A549 (cell line): ENCODE data around the gene CREB5. TPM values are rescaled to one million over a fixed set of nuclear protein-coding genes. Genes with fewer than 3 reads are reported as not detected.

Experiments used
- ATAC-seq, 2 experiments: fragments of 200-7000 bp in 1 of 2; fragments of >200 bp in 1 of 2; cut with Nextera tagmentation in 1 of 2; cut with Tn5 transposase in 1 of 2; 3 replicates each; pipeline versions ENCODE4 v1.8.0 to v1.9.1; 2018 to 2020; ENCODE audit warnings: mild to moderate bottlenecking in 1 of 2, moderate library complexity in 1 of 2
- CTCF ChIA-PET: fragments of 300-600 bp; sonication (Branson Sonifier 250); formaldehyde crosslinking; extraction: SDS; loops from one replicate; lab custom pipeline; 2021; ENCODE audit warnings: antibody characterized with exemption, inconsistent platforms; lab: Yijun Ruan, JAX
- POLR2A ChIA-PET: fragments of 350-600 bp; formaldehyde crosslinking; extraction: SDS; loops from one replicate; lab custom pipeline; 2021; ENCODE audit warnings: antibody characterized with exemption, inconsistent platforms; lab: Yijun Ruan, JAX
- DNase-seq, 2 experiments: peaks; one replicate each; pipeline versions ENCODE4 v3.0.0 to v3.0.0-alpha.2; 2011 to 2016; ENCODE audit warnings: low read depth in 1 of 2, low spot score in 1 of 2
- FAIRE-seq: peaks from 2 replicates; lab custom pipeline; 2011; peaks lifted over from hg19 to GRCh38; lab: Jason Lieb, UNC
- H3K27ac ChIP-seq, 2 experiments: fragments of >200 bp; sonication (Bioruptor Twin); formaldehyde crosslinking; 3 replicates each; pipeline ENCODE4 v1.5.1; 2016 to 2017
- H3K4me1 ChIP-seq: fragments of >200 bp; sonication (Bioruptor Twin); formaldehyde crosslinking; 3 replicates; pipeline ENCODE4 v1.6.1; 2016
- H3K4me2 ChIP-seq: fragments of >200 bp; sonication (Bioruptor Twin); formaldehyde crosslinking; 3 replicates; pipeline ENCODE4 v1.6.1; 2016
- H3K4me3 ChIP-seq: fragments of >200 bp; sonication (Bioruptor Twin); formaldehyde crosslinking; 3 replicates; pipeline ENCODE4 v1.5.1; 2016
- H3K9me3 ChIP-seq: fragments of >200 bp; sonication (Bioruptor Twin); formaldehyde crosslinking; 3 replicates; pipeline ENCODE4 v1.6.1; 2016
- CBX2 ChIP-seq: fragments of 200-600 bp; sonication (generic); IDR thresholded peaks from 2 replicates; pipeline ENCODE4 v1.6.1; 2016; ENCODE audit warnings: low read depth, mild to moderate bottlenecking, borderline replicate concordance
- EHF ChIP-seq: fragments of 250-450 bp; sonication (Bioruptor Pico); IDR thresholded peaks from 2 replicates; pipeline ENCODE4 v1.5.0; 2020; ENCODE audit warnings: mild to moderate bottlenecking
- EHMT2 ChIP-seq: fragments of 200-600 bp; sonication (generic); IDR thresholded peaks from 2 replicates; pipeline ENCODE4 v1.6.1; 2016; ENCODE audit warnings: antibody characterized with exemption, low read depth, mild to moderate bottlenecking, moderate library complexity
- FOSL2 ChIP-seq, 2 experiments: fragments of 450-650 bp in 1 of 2; fragments of >200 bp in 1 of 2; sonication (Bioruptor Twin) in 1 of 2; formaldehyde crosslinking; IDR thresholded peaks; 2 replicates each; pipeline versions ENCODE4 v1.5.0 to v1.6.1; 2016 to 2020; ENCODE audit warnings: mild to moderate bottlenecking in 1 of 2, moderate library complexity in 1 of 2
- HDAC2 ChIP-seq: fragments of 200-600 bp; sonication (generic); IDR thresholded peaks from 2 replicates; pipeline ENCODE4 v1.6.1; 2016
- HOXA7 ChIP-seq: fragments of 250-450 bp; sonication (Bioruptor Pico); IDR thresholded peaks from 2 replicates; pipeline ENCODE4 v1.5.0; 2020; ENCODE audit warnings: mild to moderate bottlenecking, moderate library complexity
- HOXB13 ChIP-seq: fragments of 250-450 bp; sonication (Bioruptor Pico); IDR thresholded peaks from 2 replicates; pipeline ENCODE4 v1.5.0; 2020; ENCODE audit warnings: low read depth, mild to moderate bottlenecking, moderate library complexity
- KDM1A ChIP-seq: fragments of 200-600 bp; sonication (generic); IDR thresholded peaks from 2 replicates; pipeline ENCODE4 v1.6.1; 2016; ENCODE audit warnings: low read depth, mild to moderate bottlenecking
- MYC ChIP-seq: IDR thresholded peaks from 2 replicates; pipeline ENCODE4 v1.6.1; 2012; ENCODE audit warnings: mild to moderate bottlenecking, inconsistent platforms, low read length, improper control_type of control experiment, borderline replicate concordance
- NPAS2 ChIP-seq: fragments of 250-450 bp; sonication (Bioruptor Pico); IDR thresholded peaks from 2 replicates; pipeline ENCODE4 v1.8.0; 2022; ENCODE audit warnings: mild to moderate bottlenecking, moderate library complexity, borderline replicate concordance
- RAD21 ChIP-seq, 2 experiments: fragments of >200 bp in 1 of 2; sonication (Bioruptor Twin) in 1 of 2; formaldehyde crosslinking in 1 of 2; IDR thresholded peaks in 1 of 2; conservative IDR thresholded peaks in 1 of 2; 2 replicates in 1 of 2; 3 replicates in 1 of 2; pipeline ENCODE4 v1.6.1; 2012 to 2018; ENCODE audit warnings: inconsistent platforms in 1 of 2
- RARB ChIP-seq: fragments of 250-450 bp; sonication (Bioruptor Pico); IDR thresholded peaks from 2 replicates; pipeline ENCODE4 v1.8.0; 2021; ENCODE audit warnings: mild to moderate bottlenecking, moderate library complexity
- RFX5 ChIP-seq: fragments of 450-650 bp; IDR thresholded peaks from 2 replicates; pipeline ENCODE4 v1.7.1; 2014; ENCODE audit warnings: antibody characterized with exemption, mild to moderate bottlenecking, moderate library complexity
- RNF2 ChIP-seq: fragments of 200-600 bp; sonication (generic); IDR thresholded peaks from 2 replicates; pipeline ENCODE4 v1.6.1; 2016; ENCODE audit warnings: low read depth, mild to moderate bottlenecking, antibody characterized with exemption, moderate library complexity, borderline replicate concordance
- SMC3 ChIP-seq: fragments of >200 bp; sonication (Bioruptor Twin); formaldehyde crosslinking; IDR thresholded peaks from 3 replicates; pipeline ENCODE4 v1.6.1; 2018; ENCODE audit warnings: inconsistent platforms
- ZC3H11A ChIP-seq: fragments of 450-650 bp; IDR thresholded peaks from 2 replicates; pipeline ENCODE4 v1.6.1; 2014; ENCODE audit warnings: antibody characterized with exemption, mild to moderate bottlenecking
- WGBS: methylation state at CpG from one replicate; pipeline ENCODE4 v1.1.6; 2017; ENCODE audit errors: missing lambda C conversion rate; 5-methylcytosine and 5-hydroxymethylcytosine counted together
- polyA plus RNA-seq, 4 experiments: library from polyadenylated mRNA; depleted of rRNA in 3 of 4; stranded (reverse); fragments of >200 nt; fragmentation: RNase III in 1 of 4; extraction: RNeasy Plus Mini Kit Qiagen cat#74134 plus additional on column Dnase treatment in 1 of 4; gene quantifications; 2 replicates in 3 of 4; 3 replicates in 1 of 4; pipeline ENCODE4 v1.2.3, GENCODE V29; 2011 to 2017
- TF ChIP-seq, protein P1 (sequence below): fragments of >200 bp; sonication (Bioruptor Twin); formaldehyde crosslinking; IDR thresholded peaks from 3 replicates; pipeline ENCODE4 v1.5.1; 2016
- TF ChIP-seq, protein P2 (sequence below): IDR thresholded peaks from 2 replicates; pipeline ENCODE4 v1.6.1; 2012
- TF ChIP-seq, protein P3 (sequence below): IDR thresholded peaks from 2 replicates; pipeline ENCODE4 v1.6.1; 2012
- TF ChIP-seq, protein P4 (sequence below): fragments of 200-600 bp; sonication (generic); IDR thresholded peaks from 2 replicates; pipeline ENCODE4 v1.6.1; 2016; ENCODE audit warnings: antibody characterized with exemption, mild to moderate bottlenecking, moderate library complexity
- TF ChIP-seq, protein P5 (sequence below): fragments of 250-450 bp; sonication (Bioruptor Pico); IDR thresholded peaks from 2 replicates; pipeline ENCODE4 v1.5.0; 2021; ENCODE audit warnings: mild to moderate bottlenecking, moderate library complexity, borderline replicate concordance

Gene CREB5
- polyA plus RNA-seq, 2 of the 4 experiments (the other 2 are of a cell fraction): 0.61 to 1.5 TPM

DNA sequence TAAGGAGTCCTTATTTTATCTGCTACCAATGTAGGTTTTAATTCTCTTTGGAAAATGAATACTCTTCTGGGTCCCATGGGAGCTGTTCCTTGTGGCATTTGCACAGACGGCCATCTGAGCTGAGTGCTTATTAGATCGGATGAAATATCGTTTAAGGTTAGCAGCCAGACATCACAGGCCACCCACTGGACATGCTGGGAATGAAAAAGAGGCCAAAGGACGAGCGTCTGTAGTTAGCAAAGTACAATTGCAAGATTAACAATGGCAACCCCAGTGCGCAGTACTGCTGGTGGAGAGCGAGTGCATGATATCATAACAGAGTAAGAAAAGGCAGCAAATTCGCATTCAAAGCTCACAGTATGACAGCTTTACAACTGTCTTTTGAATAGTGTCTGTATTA is 28.3 kb upstream of the CREB5 start:
- Histone ChIP-seq H3K4me1 (no peaks in the 10 kb centered on the region), H3K4me2 (no peak overlapping the region), H3K9me3 (no peaks in the 10 kb centered on the region), H3K27ac (no peak overlapping the region), H3K4me3 (no peak overlapping the region)
- WGBS: 28% methylated on average over 8 of the region's 8 CpGs
- POLR2A ChIA-PET: no interaction called here
- ATAC-seq (peak in 1 of 2 experiments; percentile 39; a peak in 2 of 6 replicates), FAIRE-seq (no peak), DNase-seq (no peak)
- CTCF ChIA-PET: interaction anchor here (0.9 to 1.0 kb wide), 2 partner anchors 14 to 21 kb away, joined by 3 to 4 read pairs; no protein-coding TSS in a partner anchor
- TF ChIP-seq FOSL2 (IDR thresholded peaks at IDR 0.05) (no peak), FOSL2 (CRISPR knock-in tag; IDR thresholded peaks at IDR 0.05) (no peak), SMC3 (peak; percentile 12; the same call in 1 of the 3 replicates)

DNA sequence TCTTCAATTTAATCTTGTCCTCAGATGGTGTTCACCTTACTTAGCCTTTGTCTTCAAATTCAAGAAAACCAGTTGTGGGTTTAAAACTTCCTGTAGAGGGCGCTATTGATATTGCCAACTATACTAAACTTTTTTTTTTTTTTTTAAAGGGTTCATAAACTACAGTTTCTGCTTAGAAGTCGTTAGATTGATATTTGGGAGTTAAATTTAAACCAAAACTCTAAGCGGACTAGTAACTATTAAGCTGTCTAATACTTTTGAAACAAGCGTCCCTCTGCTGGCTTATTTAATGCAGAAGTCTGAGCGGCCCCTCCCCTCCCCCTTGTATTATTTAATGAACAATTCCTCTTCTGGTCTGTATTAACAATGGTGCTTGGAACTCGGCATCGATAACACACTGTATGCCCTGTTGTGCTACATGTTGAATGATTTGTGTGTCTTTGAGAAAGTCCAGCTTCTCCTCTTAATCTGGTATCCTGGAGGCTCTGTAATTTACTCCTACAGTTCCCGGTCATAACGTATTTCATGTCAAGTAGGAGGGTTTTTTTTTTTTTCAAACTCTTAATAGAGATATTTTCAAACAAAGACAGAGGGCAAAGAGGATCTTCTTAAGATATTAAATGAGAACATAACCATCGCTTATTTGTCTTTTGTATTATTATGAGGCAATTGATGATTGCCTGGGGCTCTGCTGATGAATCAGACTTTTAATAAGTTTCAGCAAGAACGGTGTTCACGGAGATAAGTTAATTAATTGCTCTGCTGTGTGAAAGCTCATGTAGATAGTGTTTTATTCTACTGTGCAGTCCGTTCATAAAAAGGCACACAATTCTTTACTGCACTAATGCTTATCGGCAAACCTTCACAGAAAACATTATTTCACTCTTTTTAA is 22.6 kb upstream of the CREB5 start:
- 23% methylated on average over 14 of the region's 14 CpGs for WGBS
- H3K27ac ChIP-seq: no peak overlapping the region
- H3K4me1 ChIP-seq: 0 out of 3 replicates have a peak, but pooled peaks cover 4% of the 10 kb centered on the region
- TF ChIP-seq SMC3 (peak; percentile 65), NPAS2 (no peak), EHMT2 (no peak), HOXA7 (CRISPR knock-in tag) (no peak), RAD21 (conservative IDR thresholded peaks at IDR 0.05 in 1 of 2, IDR thresholded peaks at IDR 0.05 in 1 of 2) (peak; percentile 76 to 81), RNF2 (no peak), CBX2 (no peak)
- TF ChIP-seq, protein P1, sequence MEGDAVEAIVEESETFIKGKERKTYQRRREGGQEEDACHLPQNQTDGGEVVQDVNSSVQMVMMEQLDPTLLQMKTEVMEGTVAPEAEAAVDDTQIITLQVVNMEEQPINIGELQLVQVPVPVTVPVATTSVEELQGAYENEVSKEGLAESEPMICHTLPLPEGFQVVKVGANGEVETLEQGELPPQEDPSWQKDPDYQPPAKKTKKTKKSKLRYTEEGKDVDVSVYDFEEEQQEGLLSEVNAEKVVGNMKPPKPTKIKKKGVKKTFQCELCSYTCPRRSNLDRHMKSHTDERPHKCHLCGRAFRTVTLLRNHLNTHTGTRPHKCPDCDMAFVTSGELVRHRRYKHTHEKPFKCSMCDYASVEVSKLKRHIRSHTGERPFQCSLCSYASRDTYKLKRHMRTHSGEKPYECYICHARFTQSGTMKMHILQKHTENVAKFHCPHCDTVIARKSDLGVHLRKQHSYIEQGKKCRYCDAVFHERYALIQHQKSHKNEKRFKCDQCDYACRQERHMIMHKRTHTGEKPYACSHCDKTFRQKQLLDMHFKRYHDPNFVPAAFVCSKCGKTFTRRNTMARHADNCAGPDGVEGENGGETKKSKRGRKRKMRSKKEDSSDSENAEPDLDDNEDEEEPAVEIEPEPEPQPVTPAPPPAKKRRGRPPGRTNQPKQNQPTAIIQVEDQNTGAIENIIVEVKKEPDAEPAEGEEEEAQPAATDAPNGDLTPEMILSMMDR: peak; percentile 84
- ChIA-PET CTCF (interaction anchor here (0.7 to 3.4 kb wide), 17 partner anchors 9 to 462 kb away, joined by 3 to 25 read pairs (median 3); no protein-coding TSS in a partner anchor), POLR2A (no interaction called here)
- FAIRE-seq (peak; percentile 51), DNase-seq (peak in 1 of 2 experiments; percentile 65), ATAC-seq (peak in 1 of 2 experiments; percentile 42; a peak in 2 of 6 replicates)
- peak overlapping the region; percentile 60 for H3K4me2 ChIP-seq
- peak overlapping the region; percentile 25; the same call in 2 of the 3 replicates for H3K4me3 ChIP-seq
- H3K9me3 ChIP-seq: no peaks in the 10 kb centered on the region; the same call in 2 of the 3 replicates

DNA sequence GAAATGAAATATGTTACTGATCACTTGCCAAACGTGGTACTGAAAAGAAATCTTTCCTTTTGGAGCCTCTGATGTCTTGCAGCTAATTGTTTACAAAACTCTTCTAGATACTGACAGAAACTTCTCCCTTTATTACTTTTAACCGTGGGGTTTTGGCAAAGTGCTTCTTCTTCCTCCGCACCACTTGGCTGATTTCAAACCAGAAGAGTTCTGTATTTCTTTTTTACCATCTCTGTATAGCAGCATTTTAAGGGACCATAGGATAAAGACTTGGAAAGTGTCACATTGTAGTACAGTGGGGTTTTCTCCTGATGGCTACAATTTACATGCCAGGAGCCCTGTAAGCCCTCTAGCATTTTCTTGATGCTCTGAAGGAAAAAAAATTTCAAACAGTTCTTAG is 21.9 kb upstream of the CREB5 start:
- ATAC-seq: no peak
- H3K4me2 ChIP-seq: no peak overlapping the region
- H3K27ac ChIP-seq: no peak overlapping the region
- CTCF ChIA-PET: interaction anchor here (0.8 to 3.4 kb wide), 12 partner anchors 8 to 236 kb away, joined by 3 to 25 read pairs (median 4); no protein-coding TSS in a partner anchor
- DNase-seq: no peak
- H3K4me3 ChIP-seq: no peak overlapping the region
- POLR2A ChIA-PET: no interaction called here
- no peak for FAIRE-seq
- H3K9me3 ChIP-seq: no peaks in the 10 kb centered on the region; the same call in 2 of the 3 replicates
- 0 out of 3 replicates have a peak, but pooled peaks cover 4% of the 10 kb centered on the region for H3K4me1 ChIP-seq
- WGBS: 53% methylated on average over 3 of the region's 3 CpGs
- TF ChIP-seq KDM1A (no peak), EHF (CRISPR knock-in tag) (no peak), RAD21 (conservative IDR thresholded peaks at IDR 0.05 in 1 of 2, IDR thresholded peaks at IDR 0.05 in 1 of 2) (no peak), HOXB13 (CRISPR knock-in tag) (no peak), RARB (no peak), HDAC2 (no peak), ZC3H11A (no peak), HOXA7 (CRISPR knock-in tag) (no peak), RFX5 (no peak), NPAS2 (no peak), MYC (no peak)
- TF ChIP-seq, protein P2, sequence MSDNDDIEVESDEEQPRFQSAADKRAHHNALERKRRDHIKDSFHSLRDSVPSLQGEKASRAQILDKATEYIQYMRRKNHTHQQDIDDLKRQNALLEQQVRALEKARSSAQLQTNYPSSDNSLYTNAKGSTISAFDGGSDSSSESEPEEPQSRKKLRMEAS: no peak
- TF ChIP-seq, protein P3, sequence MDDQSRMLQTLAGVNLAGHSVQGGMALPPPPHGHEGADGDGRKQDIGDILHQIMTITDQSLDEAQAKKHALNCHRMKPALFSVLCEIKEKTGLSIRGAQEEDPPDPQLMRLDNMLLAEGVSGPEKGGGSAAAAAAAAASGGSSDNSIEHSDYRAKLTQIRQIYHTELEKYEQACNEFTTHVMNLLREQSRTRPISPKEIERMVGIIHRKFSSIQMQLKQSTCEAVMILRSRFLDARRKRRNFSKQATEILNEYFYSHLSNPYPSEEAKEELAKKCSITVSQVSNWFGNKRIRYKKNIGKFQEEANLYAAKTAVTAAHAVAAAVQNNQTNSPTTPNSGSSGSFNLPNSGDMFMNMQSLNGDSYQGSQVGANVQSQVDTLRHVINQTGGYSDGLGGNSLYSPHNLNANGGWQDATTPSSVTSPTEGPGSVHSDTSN: no peak
- TF ChIP-seq, protein P4, sequence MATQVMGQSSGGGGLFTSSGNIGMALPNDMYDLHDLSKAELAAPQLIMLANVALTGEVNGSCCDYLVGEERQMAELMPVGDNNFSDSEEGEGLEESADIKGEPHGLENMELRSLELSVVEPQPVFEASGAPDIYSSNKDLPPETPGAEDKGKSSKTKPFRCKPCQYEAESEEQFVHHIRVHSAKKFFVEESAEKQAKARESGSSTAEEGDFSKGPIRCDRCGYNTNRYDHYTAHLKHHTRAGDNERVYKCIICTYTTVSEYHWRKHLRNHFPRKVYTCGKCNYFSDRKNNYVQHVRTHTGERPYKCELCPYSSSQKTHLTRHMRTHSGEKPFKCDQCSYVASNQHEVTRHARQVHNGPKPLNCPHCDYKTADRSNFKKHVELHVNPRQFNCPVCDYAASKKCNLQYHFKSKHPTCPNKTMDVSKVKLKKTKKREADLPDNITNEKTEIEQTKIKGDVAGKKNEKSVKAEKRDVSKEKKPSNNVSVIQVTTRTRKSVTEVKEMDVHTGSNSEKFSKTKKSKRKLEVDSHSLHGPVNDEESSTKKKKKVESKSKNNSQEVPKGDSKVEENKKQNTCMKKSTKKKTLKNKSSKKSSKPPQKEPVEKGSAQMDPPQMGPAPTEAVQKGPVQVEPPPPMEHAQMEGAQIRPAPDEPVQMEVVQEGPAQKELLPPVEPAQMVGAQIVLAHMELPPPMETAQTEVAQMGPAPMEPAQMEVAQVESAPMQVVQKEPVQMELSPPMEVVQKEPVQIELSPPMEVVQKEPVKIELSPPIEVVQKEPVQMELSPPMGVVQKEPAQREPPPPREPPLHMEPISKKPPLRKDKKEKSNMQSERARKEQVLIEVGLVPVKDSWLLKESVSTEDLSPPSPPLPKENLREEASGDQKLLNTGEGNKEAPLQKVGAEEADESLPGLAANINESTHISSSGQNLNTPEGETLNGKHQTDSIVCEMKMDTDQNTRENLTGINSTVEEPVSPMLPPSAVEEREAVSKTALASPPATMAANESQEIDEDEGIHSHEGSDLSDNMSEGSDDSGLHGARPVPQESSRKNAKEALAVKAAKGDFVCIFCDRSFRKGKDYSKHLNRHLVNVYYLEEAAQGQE: no peak
- TF ChIP-seq, protein P5, sequence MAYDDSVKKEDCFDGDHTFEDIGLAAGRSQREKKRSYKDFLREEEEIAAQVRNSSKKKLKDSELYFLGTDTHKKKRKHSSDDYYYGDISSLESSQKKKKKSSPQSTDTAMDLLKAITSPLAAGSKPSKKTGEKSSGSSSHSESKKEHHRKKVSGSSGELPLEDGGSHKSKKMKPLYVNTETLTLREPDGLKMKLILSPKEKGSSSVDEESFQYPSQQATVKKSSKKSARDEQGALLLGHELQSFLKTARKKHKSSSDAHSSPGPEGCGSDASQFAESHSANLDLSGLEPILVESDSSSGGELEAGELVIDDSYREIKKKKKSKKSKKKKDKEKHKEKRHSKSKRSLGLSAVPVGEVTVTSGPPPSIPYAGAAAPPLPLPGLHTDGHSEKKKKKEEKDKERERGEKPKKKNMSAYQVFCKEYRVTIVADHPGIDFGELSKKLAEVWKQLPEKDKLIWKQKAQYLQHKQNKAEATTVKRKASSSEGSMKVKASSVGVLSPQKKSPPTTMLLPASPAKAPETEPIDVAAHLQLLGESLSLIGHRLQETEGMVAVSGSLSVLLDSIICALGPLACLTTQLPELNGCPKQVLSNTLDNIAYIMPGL (CRISPR knock-in tag): no peak
